Mammary epithelial cell (primary cell): Measurements from ENCODE around the gene TMEM89.

Source experiments
- EZH2 ChIP-seq: IDR thresholded peaks from 2 replicates; pipeline ENCODE4 v1.6.1; 2012; ENCODE audit warnings: low read length, inconsistent platforms, borderline replicate concordance
- TF ChIP-seq, protein P1 (sequence below), 2 donors: IDR thresholded peaks in 1 of 2; conservative IDR thresholded peaks in 1 of 2; 2 replicates each; pipeline ENCODE4 v1.5.1; 2011 to 2012; ENCODE audit warnings: inconsistent platforms in 2 of 2, low read length in 2 of 2, mild to moderate bottlenecking in 2 of 2, control low read depth in 1 of 2, low read depth in 1 of 2; ENCODE audit not compliant: insufficient read depth in 1 of 2; ENCODE audit errors: extremely low read depth in 1 of 2

DNA sequence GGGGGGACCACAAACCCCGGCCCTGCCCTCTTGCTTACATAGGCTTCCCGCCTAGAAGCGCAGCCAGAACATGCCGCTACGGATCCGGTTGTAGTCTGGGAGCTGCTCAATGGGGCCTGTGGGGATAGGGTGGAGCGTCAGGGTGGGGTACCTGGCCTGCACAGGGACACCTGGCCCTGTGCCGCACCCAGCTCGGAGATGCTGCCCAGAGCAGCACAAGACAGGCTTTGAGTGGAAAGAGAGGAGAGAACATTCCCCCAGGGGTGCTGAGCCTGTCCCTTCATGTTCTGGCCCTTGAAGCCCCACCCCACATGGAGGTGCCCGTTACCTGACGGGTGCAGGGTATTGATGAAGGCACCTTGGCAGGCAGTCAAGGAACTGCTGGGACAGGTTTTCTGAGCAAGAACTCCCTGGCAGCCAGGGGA is 22.5 kb downstream of the TMEM89 start:
- TF ChIP-seq, protein P1, sequence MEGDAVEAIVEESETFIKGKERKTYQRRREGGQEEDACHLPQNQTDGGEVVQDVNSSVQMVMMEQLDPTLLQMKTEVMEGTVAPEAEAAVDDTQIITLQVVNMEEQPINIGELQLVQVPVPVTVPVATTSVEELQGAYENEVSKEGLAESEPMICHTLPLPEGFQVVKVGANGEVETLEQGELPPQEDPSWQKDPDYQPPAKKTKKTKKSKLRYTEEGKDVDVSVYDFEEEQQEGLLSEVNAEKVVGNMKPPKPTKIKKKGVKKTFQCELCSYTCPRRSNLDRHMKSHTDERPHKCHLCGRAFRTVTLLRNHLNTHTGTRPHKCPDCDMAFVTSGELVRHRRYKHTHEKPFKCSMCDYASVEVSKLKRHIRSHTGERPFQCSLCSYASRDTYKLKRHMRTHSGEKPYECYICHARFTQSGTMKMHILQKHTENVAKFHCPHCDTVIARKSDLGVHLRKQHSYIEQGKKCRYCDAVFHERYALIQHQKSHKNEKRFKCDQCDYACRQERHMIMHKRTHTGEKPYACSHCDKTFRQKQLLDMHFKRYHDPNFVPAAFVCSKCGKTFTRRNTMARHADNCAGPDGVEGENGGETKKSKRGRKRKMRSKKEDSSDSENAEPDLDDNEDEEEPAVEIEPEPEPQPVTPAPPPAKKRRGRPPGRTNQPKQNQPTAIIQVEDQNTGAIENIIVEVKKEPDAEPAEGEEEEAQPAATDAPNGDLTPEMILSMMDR (conservative IDR thresholded peaks at IDR 0.05 in 1 of 2, IDR thresholded peaks at IDR 0.05 in 1 of 2; ENCODE audit: extremely low read depth in 1 of 2, insufficient read depth in 1 of 2, low read depth in 1 of 2, low read length in 2 of 2) = no peak
- no peak for TF ChIP-seq EZH2
